ENCODE results near the gene ARHGAP19.
"Not testable (repeated sequence)": the region's sequence is repeated elsewhere in the genome, so short reads cannot be mapped to it uniquely, and the experiment has no call there.

The ARHGAP19 gene

GRCh38 chr10:97279121-97279815 is 13.2 kb downstream of the ARHGAP19 start:
- no peak for DNase-seq (ENCODE audit: low read depth)

- no peak for DNase-seq (ENCODE audit: low read depth)
Measured at GRCh38 chr10:97278491-97278989, 13.9 kb downstream of the ARHGAP19 start.

DNA sequence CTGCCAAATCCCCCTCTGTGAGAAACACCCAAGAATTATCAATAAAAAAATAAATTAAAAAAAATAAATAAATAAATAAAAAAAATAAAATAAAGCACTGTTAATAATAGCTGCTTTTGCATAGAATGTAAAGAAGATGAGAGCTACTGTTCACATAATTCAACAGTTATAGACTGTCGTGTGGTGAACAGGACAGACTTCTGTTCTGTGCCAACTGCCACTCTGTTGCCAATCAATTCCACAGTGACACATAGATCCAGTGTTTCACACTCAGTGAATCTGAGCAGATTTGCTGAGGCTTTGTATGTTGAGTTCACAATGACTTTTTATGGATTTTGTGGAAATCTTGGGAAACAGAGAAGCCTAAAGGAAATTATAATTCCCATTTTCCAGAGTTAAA is 14.9 kb downstream of the ARHGAP19 start:
- no peak for DNase-seq (ENCODE audit: low read depth)

DNA sequence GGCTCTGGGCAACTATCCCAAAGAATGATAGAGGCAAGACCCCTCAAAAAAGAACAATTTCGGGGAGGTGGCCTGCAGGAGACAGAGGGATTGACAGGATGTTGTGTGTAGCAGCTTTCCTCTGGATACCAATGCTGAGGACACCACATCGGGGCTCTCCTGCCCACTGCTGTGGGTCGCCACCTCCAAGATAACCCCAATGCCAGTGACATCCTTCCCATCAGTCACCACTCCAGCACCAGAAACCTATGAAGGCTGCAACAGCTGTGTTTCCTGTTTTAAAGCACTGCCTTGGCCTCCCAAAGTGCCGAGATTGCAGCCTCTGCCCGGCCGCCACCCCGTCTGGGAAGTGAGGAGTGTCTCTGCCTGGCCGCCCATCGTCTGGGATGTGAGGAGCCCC is 17.6 kb downstream of the ARHGAP19 start:
- DNase-seq (ENCODE audit: low read depth), result no peak

GRCh38 chr10:97273700-97274099 is 18.7 kb downstream of the ARHGAP19 start:
- DNase-seq (ENCODE audit: low read depth), result no peak

GRCh38 chr10:97270523-97271154 is 21.8 kb downstream of the ARHGAP19 start:
- DNase-seq (ENCODE audit: low read depth), result no peak

- no peak for DNase-seq (ENCODE audit: low read depth)
Measured at GRCh38 chr10:97267671-97268070, 24.8 kb downstream of the ARHGAP19 start.

DNA sequence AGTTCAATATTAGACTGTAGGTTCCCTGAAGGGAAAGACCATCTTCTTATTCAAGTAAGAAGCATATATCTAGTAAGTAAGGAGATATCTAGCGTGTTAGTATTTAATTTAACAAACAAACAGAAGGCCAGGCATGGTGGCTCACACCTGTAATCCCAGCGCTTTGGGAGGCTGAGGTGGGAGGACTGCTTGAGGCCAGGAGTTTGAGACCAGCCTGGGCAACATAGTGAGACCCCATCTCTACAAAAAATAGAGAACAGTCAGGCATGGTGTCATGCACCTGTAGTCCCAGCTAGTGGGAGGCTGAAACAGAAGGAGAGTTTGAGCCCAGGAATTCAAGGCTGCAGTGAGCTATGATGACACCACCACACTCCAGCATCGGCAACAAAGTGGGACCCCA is 27.3 kb downstream of the ARHGAP19 start:
- not testable (repeated sequence) for DNase-seq (ENCODE audit: low read depth)

- no peak for DNase-seq (ENCODE audit: low read depth)
Measured at GRCh38 chr10:97263971-97264370, 28.5 kb downstream of the ARHGAP19 start.

DNA sequence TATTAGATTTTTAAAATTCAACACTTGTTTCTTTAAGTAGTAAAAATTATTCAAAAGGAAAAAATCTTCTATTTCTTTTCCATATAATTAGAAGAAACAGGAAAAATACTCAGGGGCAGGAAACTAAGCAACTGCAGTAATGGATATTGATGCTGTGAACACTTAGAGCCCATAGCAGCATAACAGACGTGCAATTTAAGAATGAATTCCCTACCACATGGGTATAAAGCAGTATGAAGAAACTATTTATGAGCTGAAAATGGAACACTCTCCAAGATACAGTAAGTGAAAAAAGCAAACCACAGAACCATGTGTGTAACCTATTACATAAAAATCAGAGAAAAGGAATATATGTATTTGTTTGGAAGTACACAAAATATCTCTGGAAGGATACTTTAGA is 30.8 kb downstream of the ARHGAP19 start:
- no peak for DNase-seq (ENCODE audit: low read depth)

- DNase-seq (ENCODE audit: low read depth), result no peak
Measured at GRCh38 chr10:97261183-97261582, 31.3 kb downstream of the ARHGAP19 start.

DNA sequence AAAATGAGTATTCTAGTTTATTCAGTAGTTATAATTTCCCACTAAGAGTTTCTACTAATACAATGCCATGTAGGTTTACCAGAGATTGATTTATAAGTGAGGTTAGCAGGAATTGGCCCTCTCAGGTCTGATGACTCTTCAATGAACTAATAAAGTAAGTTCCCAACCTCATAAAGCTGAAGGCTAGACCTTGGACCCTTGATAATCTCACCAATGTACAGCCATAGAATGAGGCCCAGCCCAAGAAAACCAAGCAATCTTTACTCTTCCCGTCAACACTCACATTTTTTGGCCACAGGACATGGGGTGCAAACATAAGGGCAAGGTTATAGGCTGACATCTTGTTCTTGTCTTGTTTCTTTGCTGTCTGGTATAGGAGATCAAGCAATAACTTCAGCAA is 33.3 kb downstream of the ARHGAP19 start:
- DNase-seq (ENCODE audit: low read depth), result no peak

DNA sequence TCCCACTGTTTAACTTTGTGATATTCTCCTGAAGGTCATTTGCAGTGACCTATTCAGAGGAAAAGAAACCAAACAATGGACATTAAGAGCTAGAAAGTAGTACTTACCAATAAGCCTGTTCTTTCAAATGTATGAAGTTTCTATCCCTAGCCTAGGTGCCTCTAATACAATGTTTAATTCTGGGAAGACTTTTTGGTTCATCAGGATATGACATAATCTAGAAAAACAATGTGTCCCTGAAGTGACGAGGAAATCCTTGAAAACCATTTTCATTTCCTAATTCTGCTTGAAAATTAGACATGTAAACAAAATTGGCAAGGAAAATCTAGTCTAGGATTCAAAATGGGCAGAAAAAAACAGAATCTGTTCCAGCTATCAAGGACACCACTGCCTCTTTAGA is 36.1 kb downstream of the ARHGAP19 start:
- no peak for DNase-seq (ENCODE audit: low read depth)

DNA sequence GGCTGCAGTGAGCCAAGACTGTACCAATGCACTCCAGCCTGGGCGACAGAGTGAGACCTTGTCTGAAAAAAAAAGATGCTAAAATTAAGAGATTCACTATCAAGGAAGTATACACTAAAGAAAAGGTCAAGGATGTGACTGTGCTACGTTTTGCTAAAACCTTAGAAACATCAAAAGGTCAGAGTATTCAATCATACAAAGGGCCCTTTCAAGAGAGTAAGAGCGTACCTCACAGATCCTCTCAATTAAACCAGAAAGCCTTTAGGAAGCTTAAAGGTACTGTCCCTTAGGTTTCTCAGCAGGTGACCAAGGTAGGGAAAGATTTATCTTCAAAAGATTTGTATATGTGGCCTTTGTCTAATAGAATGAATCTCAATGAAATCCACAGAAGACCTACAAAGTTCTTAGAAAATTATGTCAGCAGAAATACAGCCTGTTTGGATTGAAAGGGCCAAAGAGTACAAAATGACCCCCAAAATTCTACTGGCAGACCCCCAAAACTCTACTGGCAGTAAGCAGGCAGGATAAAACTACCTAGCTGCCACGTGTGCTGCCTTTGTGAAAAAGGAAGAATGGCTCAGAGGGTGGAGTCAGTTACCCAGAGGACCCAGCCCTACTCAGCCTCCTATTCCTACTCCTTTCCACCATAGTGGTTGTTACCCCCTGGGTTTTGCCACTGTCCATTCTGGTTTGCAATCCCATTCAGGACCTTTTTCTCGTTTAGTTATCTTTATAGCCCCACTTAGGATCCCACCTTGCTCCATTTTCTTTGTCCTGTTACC is 36.7 kb downstream of the ARHGAP19 start:
- no peak for DNase-seq (ENCODE audit: low read depth)

GRCh38 chr10:97254694-97255093 is 37.7 kb downstream of the ARHGAP19 start:
- DNase-seq (ENCODE audit: low read depth), result no peak

DNA sequence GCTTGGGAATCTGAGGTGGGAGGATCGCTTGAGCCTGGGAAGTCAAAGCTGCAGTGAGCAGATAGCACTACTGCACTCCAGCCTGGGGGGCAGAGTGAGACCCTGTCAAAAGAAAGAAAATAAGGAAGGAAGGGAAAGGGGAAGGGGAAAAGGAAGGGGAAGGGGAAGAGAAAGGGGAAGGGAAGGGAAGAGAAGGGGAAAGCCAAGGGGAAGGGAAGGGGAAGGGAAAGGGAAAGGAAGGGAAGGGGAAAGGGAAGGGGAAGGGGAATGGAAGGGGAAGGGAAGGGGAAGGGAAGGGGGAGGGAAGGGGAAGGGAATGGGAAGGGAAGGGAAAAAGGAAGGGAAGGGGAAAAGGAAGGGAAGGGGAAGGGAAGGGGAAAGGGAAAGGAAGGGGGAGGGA is 41.5 kb downstream of the ARHGAP19 start:
- no peak for DNase-seq (ENCODE audit: low read depth)

GRCh38 chr10:97243836-97244235 is 48.6 kb downstream of the ARHGAP19 start:
- no peak for DNase-seq (ENCODE audit: low read depth)

DNA sequence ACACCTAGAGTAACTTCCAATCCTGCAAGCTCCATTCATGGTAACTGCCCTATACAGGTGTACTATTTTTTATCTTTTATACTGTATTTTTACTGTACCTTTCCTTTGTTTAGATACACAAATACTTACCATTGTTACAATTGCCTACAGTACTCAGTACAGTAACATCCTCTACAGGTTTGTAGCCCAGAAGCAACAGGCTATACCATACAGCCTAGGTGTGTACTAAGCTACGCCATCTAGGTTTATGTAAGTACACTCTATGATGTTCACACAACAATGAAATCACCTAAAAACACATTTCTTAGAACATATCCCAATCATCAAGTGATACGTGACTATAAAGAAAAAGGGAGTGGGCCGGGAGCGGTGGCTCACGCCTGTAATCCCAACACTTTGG is 53.6 kb downstream of the ARHGAP19 start:
- DNase-seq (ENCODE audit: low read depth), result no peak

- DNase-seq (ENCODE audit: low read depth), result no peak
Measured at GRCh38 chr10:97235353-97235752, 57.1 kb downstream of the ARHGAP19 start.

DNA sequence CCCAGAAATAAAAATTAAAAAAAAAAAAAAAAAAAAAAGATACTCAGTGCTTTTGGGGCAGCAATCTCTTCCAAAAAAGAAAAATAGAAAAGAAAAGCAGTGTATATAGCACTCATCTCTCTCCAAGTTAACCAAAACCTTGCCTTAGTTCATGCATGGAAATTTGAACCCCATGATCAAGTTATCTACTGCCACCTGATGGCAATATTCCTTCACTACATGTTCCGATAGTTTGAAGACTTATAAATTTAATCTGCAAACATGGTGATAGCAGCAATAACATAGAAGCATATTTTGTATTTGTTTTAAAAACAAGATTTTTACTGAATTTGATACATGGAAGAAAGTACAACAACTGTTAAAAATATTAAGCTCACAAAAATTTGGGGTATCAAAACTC is 58.0 kb downstream of the ARHGAP19 start:
- DNase-seq (ENCODE audit: low read depth), result no peak

DNA sequence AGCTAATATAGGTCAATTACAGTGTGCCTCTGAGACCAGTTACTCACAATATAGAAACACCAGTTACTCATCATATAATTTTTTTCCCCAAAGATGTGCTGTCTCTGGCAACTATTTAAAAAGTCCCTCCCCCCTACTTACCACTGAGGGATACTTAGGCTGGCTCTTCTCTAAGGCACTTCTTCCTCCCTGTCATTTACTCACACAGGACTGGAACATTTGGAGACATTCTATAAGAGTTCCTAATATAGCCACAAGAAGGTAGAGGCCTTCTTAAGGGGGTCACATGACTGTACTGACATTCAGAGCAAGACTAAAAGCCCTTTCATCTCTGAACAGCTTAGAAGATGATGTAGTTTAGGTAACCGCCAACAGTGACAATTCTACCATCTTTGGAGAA is 62.3 kb downstream of the ARHGAP19 start:
- DNase-seq (ENCODE audit: low read depth), result no peak

DNA sequence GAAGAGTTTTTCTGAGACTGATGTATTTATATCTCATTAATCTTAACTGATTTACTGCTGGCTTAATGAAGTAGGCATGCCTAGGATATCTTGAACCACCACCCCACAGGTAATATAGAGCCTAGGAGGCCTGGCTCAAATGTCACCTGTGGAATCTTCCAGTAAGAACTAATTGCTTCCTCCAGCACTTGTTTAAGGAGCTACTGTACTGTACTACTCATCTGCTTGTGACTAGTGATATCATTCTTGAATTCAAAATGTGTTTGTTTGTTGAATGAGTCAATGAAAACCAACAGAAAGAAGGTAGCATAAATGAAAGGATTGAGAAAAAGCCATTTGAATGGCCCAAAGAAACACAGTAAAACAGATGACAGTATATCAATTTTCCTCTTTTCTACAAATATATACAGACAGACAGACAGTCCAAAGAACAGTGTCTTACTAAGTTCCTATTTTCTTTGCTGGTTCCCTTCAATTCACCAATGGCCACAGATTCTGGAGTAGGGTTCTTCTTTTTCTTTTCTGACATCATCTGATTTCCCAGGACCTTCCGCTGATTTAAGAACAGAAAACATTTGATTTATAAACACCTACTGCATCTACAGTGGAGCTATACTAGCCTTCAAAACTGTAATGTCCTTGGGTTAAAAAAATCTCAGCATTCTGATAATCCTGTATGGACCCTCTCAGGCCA is 63.0 kb downstream of the ARHGAP19 start:
- DNase-seq (ENCODE audit: low read depth), result no peak

All from stimulated activated CD4-positive, alpha-beta T cell treated with anti-CD3 and anti-CD28 coated beads, Interleukin-2, amount 100 ng/mL, for 4 hours (primary cell).